DOHH2 (cell line): Measurements from ENCODE around the gene ARPC5L.

ENCODE experiments used
- CTCF ChIP-seq: fragments of 200-600 bp; sonication (generic); IDR thresholded peaks from one replicate; pipeline ENCODE4 v1.5.1; 2014; ENCODE audit warnings: antibody characterized with exemption, mild to moderate bottlenecking, low read depth, low read length; ENCODE audit not compliant: poor library complexity, severe bottlenecking
- EZH2phosphoT487 ChIP-seq: fragments of 200-600 bp; sonication (generic); IDR thresholded peaks from 2 replicates; pipeline ENCODE4 v1.6.1; 2017; ENCODE audit warnings: borderline replicate concordance, mild to moderate bottlenecking, antibody characterized with exemption, low read length, moderate library complexity, mixed read lengths

GRCh38 chr9:124859803-124860581 lies 1.9 kb upstream of the ARPC5L start:
- TF ChIP-seq CTCF (no peak), EZH2phosphoT487 (no peak)
